Neuronal stem cell (in vitro differentiated cells): ENCODE measurements around the gene NMD3.

Experiments
- DNase-seq: peaks from one replicate; pipeline ENCODE4 v3.0.0-alpha.2; 2013; ENCODE audit warnings: low spot score
- H2AFZ ChIP-seq: one replicate; pipeline ENCODE4 v1.6.1; 2013; ENCODE audit warnings: mild to moderate bottlenecking, low read length, inconsistent platforms
- H2AK5ac ChIP-seq: 2 replicates; pipeline ENCODE4 v1.6.1; 2013; ENCODE audit warnings: low read depth, mild to moderate bottlenecking, inconsistent platforms, low read length, moderate library complexity, mixed read lengths
- H2BK120ac ChIP-seq: 2 replicates; pipeline ENCODE4 v1.6.1; 2013; ENCODE audit warnings: low read depth, mild to moderate bottlenecking, inconsistent platforms, low read length, moderate library complexity, mixed read lengths
- H2BK12ac ChIP-seq: one replicate; pipeline ENCODE4 v1.6.1; 2013; ENCODE audit warnings: low read length, inconsistent platforms
- H2BK15ac ChIP-seq: 2 replicates; pipeline ENCODE4 v1.6.1; 2013; ENCODE audit warnings: mild to moderate bottlenecking, low read length, inconsistent platforms, mixed read lengths
- H2BK5ac ChIP-seq: one replicate; pipeline ENCODE4 v1.6.1; 2013; ENCODE audit warnings: inconsistent platforms, mild to moderate bottlenecking, low read length, moderate library complexity
- H3K14ac ChIP-seq: one replicate; pipeline ENCODE4 v1.6.1; 2013; ENCODE audit warnings: low read length, inconsistent platforms
- H3K18ac ChIP-seq: 2 replicates; pipeline ENCODE4 v1.6.1; 2013; ENCODE audit warnings: low read length, inconsistent platforms
- H3K23ac ChIP-seq: 2 replicates; pipeline ENCODE4 v1.6.1; 2013; ENCODE audit warnings: low read depth, mild to moderate bottlenecking, mixed read lengths, low read length, inconsistent platforms; ENCODE audit not compliant: poor library complexity
- H3K27ac ChIP-seq: replicated peaks from 3 replicates; pipeline ENCODE4 v1.5.1; 2013; ENCODE audit warnings: low read length, inconsistent platforms
- H3K27me3 ChIP-seq, 3 experiments: 2 replicates each; pipeline ENCODE4 v1.6.1; 2013; ENCODE audit warnings: low read length in 3 of 3, mild to moderate bottlenecking in 2 of 3, inconsistent platforms in 1 of 3, low read depth in 1 of 3, mixed read lengths in 1 of 3, moderate library complexity in 1 of 3; ENCODE audit not compliant: control insufficient read depth in 3 of 3, insufficient read depth in 3 of 3
- H3K36me3 ChIP-seq, 2 donors: replicated peaks in 1 of 2; 2 replicates each; pipeline ENCODE4 v1.6.1; 2013; ENCODE audit warnings: low read length in 2 of 2; ENCODE audit not compliant: control insufficient read depth in 2 of 2, insufficient read depth in 2 of 2
- H3K4ac ChIP-seq: 2 replicates; pipeline ENCODE4 v1.6.1; 2013; ENCODE audit warnings: inconsistent platforms, mild to moderate bottlenecking, low read length, moderate library complexity
- H3K4me1 ChIP-seq, 2 donors: 1 replicate in 1 of 2; 2 replicates in 1 of 2; pipeline ENCODE4 v1.6.1; 2013; ENCODE audit warnings: low read length in 2 of 2, low read depth in 1 of 2; ENCODE audit not compliant: control insufficient read depth in 2 of 2, insufficient read depth in 1 of 2
- H3K4me2 ChIP-seq: one replicate; pipeline ENCODE4 v1.6.1; 2013; ENCODE audit warnings: mild to moderate bottlenecking, low read length, inconsistent platforms; ENCODE audit not compliant: insufficient read depth, poor library complexity, severe bottlenecking
- H3K4me3 ChIP-seq, 2 donors: 2 replicates each; pipeline ENCODE4 v1.5.1; 2013; ENCODE audit warnings: low read length in 2 of 2, mild to moderate bottlenecking in 2 of 2, inconsistent platforms in 1 of 2, moderate library complexity in 1 of 2
- H3K79me1 ChIP-seq: one replicate; pipeline ENCODE4 v1.6.1; 2013; ENCODE audit warnings: low read depth, mild to moderate bottlenecking, inconsistent platforms, low read length, moderate library complexity
- H3K9ac ChIP-seq: one replicate; pipeline ENCODE4 v1.6.1; 2013; ENCODE audit warnings: mild to moderate bottlenecking, low read depth, low read length, inconsistent platforms; ENCODE audit not compliant: poor library complexity
- H3K9me3 ChIP-seq, 2 donors: replicated peaks in 1 of 2; 2 replicates each; pipeline versions ENCODE3 to v1.6.1; 2013; ENCODE audit warnings: low read length in 2 of 2, mild to moderate bottlenecking in 2 of 2, inconsistent platforms in 1 of 2, low read depth in 1 of 2, mixed read lengths in 1 of 2, moderate library complexity in 1 of 2; ENCODE audit not compliant: control insufficient read depth in 2 of 2, insufficient read depth in 1 of 2
- H4K8ac ChIP-seq: one replicate; pipeline ENCODE4 v1.6.1; 2013; ENCODE audit warnings: low read depth, mild to moderate bottlenecking, inconsistent platforms, low read length, moderate library complexity
- H4K91ac ChIP-seq: one replicate; pipeline ENCODE4 v1.6.1; 2013; ENCODE audit warnings: low read length, low read depth, mild to moderate bottlenecking, inconsistent platforms; ENCODE audit not compliant: poor library complexity
- WGBS, 2 donors: extraction: QIAGEN DNeasy Blood & Tissue Kit; methylation state at CpG; one replicate each; pipeline ENCODE4 v1.1.7; 2013; ENCODE audit warnings: missing lambda C conversion rate in 2 of 2, mixed read lengths in 1 of 2; ENCODE audit not compliant: insufficient read length in 2 of 2, insufficient replicate concordance in 1 of 2; ENCODE audit errors: extremely low coverage in 2 of 2; 5-methylcytosine and 5-hydroxymethylcytosine counted together

Gene NMD3

GRCh38 chr3:161267646-161268045 lies 46.5 kb downstream of the NMD3 start:
- Histone ChIP-seq H3K27me3 (no peaks in the 10 kb centered on the region), H2BK12ac (no peak overlapping the region), H3K9me3 (peaks cover 0 to 19% of the 10 kb centered on the region in 2 donors), H3K4ac (no peak overlapping the region), H3K9ac (no peak overlapping the region), H3K18ac (no peak overlapping the region), H4K91ac (no peak overlapping the region), H3K4me2 (no peak overlapping the region), H2BK120ac (no peak overlapping the region), H3K4me1 (no peaks in the 10 kb centered on the region), H3K79me1 (no peaks in the 10 kb centered on the region), H2AFZ (no peak overlapping the region), H3K4me3 (no peak overlapping the region), H3K23ac (no peak overlapping the region), H4K8ac (no peak overlapping the region), H2BK15ac (no peak overlapping the region), H3K27ac (no peak overlapping the region), H3K36me3 (no peaks in the 10 kb centered on the region), H2AK5ac (no peak overlapping the region), H3K14ac (no peak overlapping the region), H2BK5ac (no peak overlapping the region)
- DNase-seq, result no peak
- 100% methylated on average over 1 of the region's 3 CpGs; no CpG with 5 or more reads in 1 of the 2 donors for WGBS, 2 donors

GRCh38 chr3:161268601-161269000 lies 47.5 kb downstream of the NMD3 start:
- Histone ChIP-seq H2AK5ac (no peak overlapping the region), H3K79me1 (no peaks in the 10 kb centered on the region), H3K18ac (no peak overlapping the region), H3K36me3 (no peaks in the 10 kb centered on the region), H4K91ac (no peak overlapping the region), H3K9ac (no peak overlapping the region), H2AFZ (no peak overlapping the region), H3K14ac (no peak overlapping the region), H2BK120ac (no peak overlapping the region), H3K27me3 (no peaks in the 10 kb centered on the region), H2BK12ac (no peak overlapping the region), H4K8ac (no peak overlapping the region), H2BK15ac (no peak overlapping the region), H3K4me3 (no peak overlapping the region), H3K4me2 (no peak overlapping the region), H3K4ac (no peak overlapping the region), H2BK5ac (no peak overlapping the region), H3K4me1 (no peaks in the 10 kb centered on the region), H3K27ac (no peak overlapping the region), H3K9me3 (peaks cover 0 to 16% of the 10 kb centered on the region in 2 donors), H3K23ac (no peak overlapping the region)
- no peak for DNase-seq
- no CpG with 5 or more reads among the region's 3 CpGs for WGBS, 2 donors

GRCh38 chr3:161270991-161271390 lies 49.9 kb downstream of the NMD3 start:
- no peak overlapping the region for H3K9ac ChIP-seq
- no peak overlapping the region for H3K4ac ChIP-seq
- WGBS, 2 donors, result no CpG with 5 or more reads among the region's 4 CpGs
- no peak overlapping the region for H3K4me2 ChIP-seq
- H3K18ac ChIP-seq, result no peak overlapping the region
- no peaks in the 10 kb centered on the region for H3K79me1 ChIP-seq
- H3K14ac ChIP-seq, result no peak overlapping the region
- no peaks in the 10 kb centered on the region for H3K4me1 ChIP-seq
- DNase-seq, result no peak
- no peak overlapping the region for H3K23ac ChIP-seq
- H2BK15ac ChIP-seq, result no peak overlapping the region
- no peak overlapping the region for H3K4me3 ChIP-seq
- peaks cover 0 to 2% of the 10 kb centered on the region in 2 donors for H3K9me3 ChIP-seq
- H2AK5ac ChIP-seq, result no peak overlapping the region
- no peak overlapping the region for H2AFZ ChIP-seq
- no peak overlapping the region for H2BK5ac ChIP-seq
- no peaks in the 10 kb centered on the region for H3K36me3 ChIP-seq
- H2BK12ac ChIP-seq, result no peak overlapping the region
- H3K27me3 ChIP-seq, result no peaks in the 10 kb centered on the region
- H3K27ac ChIP-seq, result no peak overlapping the region
- H4K91ac ChIP-seq, result no peak overlapping the region
- H4K8ac ChIP-seq, result no peak overlapping the region
- H2BK120ac ChIP-seq, result no peak overlapping the region

GRCh38 chr3:161271646-161272045 lies 50.5 kb downstream of the NMD3 start:
- Histone ChIP-seq H2BK12ac (no peak overlapping the region), H3K14ac (no peak overlapping the region), H3K4me1 (no peaks in the 10 kb centered on the region), H3K79me1 (no peaks in the 10 kb centered on the region), H3K18ac (no peak overlapping the region), H3K4me3 (no peak overlapping the region), H3K4ac (no peak overlapping the region), H2AK5ac (no peak overlapping the region), H2BK120ac (no peak overlapping the region), H3K4me2 (no peak overlapping the region), H2AFZ (no peak overlapping the region), H3K27ac (no peak overlapping the region), H4K8ac (no peak overlapping the region), H4K91ac (no peak overlapping the region), H3K9ac (no peak overlapping the region), H3K23ac (no peak overlapping the region), H2BK15ac (no peak overlapping the region), H3K9me3 (no peaks in the 10 kb centered on the region), H3K27me3 (no peaks in the 10 kb centered on the region), H2BK5ac (no peak overlapping the region), H3K36me3 (no peaks in the 10 kb centered on the region)
- WGBS, 2 donors, result no CpG with 5 or more reads among the region's 2 CpGs
- DNase-seq, result no peak
